RKO (cell line): ENCODE measurements around the gene FYN.
A peak's percentile ranks its signal among the peaks of the same experiment; 100 is the strongest.

Experiments used
- DNase-seq: peaks from one replicate; pipeline ENCODE4 v3.0.0-alpha.2; 2016; ENCODE audit warnings: low spot score

Gene FYN

GRCh38 chr6:111831408-111831807, 41.8 kb downstream of the FYN start:
- DNase-seq = no peak

DNA sequence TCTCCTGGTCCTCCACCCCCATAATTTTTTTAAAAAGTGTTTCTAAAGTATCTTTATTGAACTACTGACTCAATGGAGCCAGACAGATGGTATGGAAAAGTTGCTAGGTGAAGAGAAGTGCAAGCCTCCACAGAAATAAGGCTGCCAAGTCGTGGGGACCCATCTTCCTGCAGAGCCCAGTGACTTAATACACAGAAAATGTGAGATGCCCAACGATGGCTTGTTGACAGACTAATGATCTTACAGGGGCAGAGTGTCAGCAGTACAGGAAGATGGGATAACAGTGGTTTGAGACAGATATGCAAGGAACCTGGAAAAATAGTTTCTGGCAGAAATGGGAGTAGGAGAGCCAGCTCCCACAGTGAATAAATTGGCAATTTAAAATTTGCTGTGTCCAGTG, 43.3 kb downstream of the FYN start:
- DNase-seq = no peak

DNA sequence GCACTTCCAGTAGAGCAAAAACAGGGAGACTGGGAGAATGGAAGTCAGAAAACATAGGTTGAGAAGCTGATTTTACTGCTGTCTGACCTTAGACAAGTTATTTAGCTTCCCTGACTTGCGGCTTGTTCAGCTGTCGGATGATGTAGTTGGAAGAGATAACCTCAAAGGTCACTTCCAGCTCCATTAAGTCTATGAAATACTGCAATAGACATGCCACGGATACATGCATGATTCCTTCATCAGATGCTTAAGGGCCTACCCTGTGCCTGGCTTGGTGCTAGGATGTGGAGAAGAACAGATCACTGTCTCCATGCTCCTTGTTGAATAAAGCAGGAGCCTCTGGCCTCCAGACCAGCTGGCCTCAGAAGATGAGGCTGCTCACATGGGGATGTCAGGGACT, 43.7 kb downstream of the FYN start:
- DNase-seq = no peak

DNA sequence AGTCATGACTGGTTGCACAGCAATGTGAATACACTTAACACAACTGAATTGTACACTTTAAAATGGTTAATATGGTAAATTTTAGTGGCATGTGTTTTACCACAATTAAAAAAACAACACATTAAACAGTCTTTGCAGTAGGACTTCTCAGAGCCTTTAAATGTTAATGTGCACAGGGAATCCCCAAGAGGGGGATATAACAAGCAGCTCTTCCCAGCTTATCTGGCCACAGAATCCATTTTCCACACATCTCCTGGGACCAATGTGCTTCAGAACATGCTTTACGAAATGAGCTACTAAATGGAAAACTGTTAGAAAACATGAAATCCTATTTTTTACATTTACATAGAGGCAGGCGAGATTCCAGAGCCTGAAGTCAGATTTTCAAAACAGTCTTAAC, 44.4 kb downstream of the FYN start:
- no peak for DNase-seq

DNA sequence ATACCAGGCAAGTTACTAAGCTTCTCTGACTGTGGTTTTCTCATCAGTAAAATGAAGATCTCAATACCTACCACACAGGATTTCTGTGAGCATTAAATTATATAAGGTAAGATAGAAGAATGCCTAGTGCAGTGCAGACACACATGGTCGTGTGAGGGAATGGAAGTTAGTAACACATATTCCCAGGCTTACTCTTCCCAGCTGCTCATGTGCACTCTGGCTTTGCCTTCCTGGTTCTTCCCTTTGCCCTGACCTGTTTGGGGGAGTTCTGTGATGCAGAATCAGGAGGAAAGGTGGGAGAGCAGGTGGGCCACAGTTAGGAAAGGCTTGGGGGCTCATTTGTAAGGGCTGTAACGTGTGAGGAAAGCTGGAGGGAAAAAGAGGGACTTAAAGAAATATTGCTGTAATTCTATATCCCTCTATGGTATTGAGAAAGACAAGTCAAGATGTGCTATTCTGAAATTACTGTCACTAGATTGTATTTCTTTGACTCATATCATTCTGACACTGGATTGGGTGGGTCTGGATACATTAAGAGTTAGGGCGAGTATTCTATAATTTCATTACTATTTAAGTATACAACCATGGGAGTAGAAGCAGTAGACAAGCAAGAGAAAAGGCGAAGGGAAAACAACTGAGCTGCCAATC, 47.7 kb downstream of the FYN start:
- DNase-seq = no peak

GRCh38 chr6:111824608-111825337, 48.5 kb downstream of the FYN start:
- no peak for DNase-seq

- no peak for DNase-seq
Measured at GRCh38 chr6:111823831-111824607, 49.2 kb downstream of the FYN start.

- DNase-seq = no peak
Measured at GRCh38 chr6:111823012-111823411, 50.2 kb downstream of the FYN start.

DNA sequence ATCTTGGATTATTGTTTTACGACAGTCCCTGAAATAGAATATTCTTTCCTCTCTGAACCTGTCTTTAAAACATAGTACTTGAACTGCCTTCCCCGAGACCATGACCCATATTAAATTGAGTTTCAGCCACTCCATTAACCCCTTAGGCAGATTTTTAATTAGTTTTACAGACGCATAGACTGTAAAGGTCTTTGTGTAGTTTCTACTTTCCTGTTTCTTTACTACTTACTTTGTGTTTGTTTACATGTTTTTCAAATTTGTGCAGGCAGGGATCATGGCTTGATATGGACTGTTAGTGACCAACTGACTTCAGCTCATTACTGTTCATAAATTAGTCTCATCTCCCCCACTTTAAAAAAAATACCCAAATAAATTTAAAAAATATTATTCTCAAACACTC, 53.8 kb downstream of the FYN start:
- DNase-seq = no peak

- DNase-seq = no peak
Measured at GRCh38 chr6:111818539-111819226, 54.6 kb downstream of the FYN start.

DNA sequence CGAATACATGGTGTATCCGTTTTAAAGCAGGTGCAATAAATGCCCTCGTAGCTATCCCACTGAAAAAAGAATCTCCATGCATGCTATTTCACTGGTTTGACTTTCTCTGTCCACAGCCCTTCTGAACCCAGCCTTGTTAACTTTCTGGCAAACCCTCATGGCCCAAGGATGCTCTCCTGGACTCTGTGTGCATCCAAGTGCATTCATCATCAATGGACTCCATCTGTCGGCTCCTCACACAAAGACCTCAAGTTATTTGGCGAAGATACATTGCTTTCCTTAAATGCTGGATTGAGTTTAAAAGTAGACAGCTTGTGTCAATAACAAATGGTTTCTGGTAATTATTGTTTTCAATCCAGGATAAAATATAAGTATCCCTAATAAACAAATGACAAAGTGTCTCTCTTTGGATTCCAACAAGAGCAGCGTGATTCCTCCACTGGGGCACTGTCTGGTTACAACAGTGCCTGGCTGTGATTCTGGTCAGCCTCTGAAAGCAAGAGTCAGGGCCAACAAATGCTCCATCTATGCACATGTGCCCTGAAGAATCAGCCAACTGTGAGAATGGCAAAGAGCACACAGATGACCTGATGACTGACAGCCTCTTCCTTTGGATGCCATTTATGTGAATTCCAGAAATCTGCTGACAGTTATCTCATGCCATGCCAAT, 55.7 kb downstream of the FYN start:
- no peak for DNase-seq

DNA sequence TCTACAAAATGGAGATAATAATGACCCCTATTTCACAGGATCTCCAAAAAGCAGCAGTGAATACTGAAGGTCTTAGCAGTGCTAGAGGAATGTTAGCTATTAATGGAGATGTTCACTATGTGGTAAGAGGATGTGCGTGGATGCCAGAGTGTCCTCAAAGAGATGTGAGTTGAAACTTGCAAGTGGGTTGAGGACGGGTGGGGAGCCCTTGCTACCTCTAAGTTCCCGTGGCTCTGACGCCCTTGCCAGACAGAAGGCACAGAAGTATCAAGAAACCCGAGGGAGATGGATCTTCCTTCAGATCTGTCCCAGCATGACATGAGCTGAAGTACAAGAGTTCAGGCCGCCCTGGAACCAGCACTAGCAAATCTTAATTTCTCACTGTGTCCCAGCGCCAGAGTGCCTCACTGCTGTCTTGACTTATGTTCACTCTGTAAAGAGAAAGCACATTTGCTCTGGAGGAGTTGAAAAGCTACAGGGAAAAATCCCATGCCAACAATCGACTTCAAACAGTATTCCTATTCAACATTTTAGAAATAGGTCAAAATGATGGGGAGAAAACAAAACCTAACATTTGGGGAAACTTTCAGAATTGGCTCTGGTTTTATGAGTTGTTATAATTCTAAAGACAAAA, 59.5 kb downstream of the FYN start:
- DNase-seq = no peak

GRCh38 chr6:111813237-111813636, 60.0 kb downstream of the FYN start:
- DNase-seq = no peak

DNA sequence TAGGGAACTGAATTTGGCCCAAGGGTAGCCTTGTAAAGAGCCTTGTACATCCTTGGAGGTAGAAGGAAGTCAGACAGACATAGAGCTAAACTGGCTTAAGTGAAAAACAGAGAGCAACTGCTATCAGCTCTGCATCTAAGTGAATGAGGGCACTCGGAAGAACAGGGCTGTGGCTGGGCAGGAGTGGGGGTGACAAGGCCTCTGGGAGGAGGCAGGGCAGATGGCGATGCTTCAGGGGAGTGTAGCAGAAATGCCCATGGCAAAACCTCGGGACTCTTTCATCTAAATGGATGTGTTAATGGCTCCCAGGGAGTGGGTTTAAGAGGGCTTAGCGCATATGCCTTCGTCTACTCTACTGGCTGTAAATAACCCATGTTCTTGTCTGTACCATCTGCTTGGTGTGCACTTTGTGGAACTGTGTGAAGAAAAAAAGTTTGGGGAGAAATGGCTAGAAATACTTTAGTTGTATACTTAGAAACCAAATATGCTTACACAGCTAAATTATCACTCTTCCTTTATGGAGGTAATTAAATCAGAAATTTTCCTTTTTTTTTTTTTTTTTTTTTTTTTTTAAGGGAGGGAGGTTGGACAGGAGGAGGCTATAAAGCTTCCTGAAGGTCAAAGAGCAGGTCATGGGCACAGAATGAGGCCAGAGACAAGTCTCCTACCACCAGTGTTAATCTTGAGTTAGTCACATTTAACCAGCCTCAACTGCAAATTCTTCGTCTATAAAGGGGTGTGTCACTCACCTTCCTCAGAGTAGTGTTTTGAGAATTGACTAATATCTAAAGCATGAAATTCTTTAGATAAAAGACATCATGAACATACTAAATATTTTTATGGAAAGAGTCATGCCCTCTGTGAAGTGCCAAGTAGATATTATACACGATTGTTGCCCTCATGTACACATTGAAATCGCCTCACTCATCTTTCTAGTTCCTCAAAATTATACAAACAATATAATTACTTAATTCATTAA, 60.9 kb downstream of the FYN start:
- peak; percentile 4 for DNase-seq

DNA sequence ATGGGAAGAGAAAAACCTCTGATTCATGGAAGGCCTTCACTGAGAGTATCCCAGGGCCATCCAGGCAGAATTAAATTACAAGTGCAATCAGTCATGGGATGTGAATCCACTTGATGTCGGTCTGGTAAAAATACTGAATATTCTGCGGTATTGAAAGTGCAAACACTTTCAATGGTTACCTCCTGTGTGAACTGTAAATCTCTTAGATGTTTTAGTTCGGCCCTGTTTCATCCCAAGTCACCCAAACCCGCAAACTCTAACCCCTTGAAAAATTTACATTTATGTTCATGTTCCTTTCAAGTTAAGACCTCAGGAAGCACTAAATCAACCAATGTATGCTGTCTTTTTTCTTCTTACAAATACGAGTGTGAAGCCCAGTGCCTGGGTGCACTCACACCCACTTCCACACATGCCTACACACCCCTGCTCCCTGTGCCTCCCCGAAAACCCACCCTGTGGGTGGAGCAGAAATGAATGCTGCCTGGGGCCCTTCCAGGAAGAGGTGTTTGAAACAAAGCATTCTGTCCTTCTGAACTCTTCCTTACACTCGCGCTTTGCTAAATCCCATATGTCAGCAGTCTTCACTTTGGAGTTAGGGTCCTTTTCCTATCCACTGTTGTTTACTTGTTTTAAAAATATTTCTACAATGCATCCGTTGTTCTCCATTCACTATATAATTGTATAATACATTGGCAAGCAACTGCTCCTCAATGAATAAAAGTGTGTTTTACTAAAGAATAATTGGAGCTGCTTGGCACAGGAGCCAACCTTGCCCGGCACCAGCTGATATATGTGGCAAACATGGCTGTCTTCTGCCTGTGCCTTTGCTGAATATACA, 62.7 kb downstream of the FYN start:
- DNase-seq = no peak

- DNase-seq = no peak
Measured at GRCh38 chr6:111809766-111810165, 63.5 kb downstream of the FYN start.

- no peak for DNase-seq
Measured at GRCh38 chr6:111809264-111809663, 64.0 kb downstream of the FYN start.

GRCh38 chr6:111808493-111808892, 64.8 kb downstream of the FYN start:
- no peak for DNase-seq
